GM12874 (cell line): Measurements from ENCODE around the gene TMEM62.

Source experiments
- TF ChIP-seq, protein P1 (sequence below): IDR thresholded peaks from 2 replicates; pipeline ENCODE4 v1.5.1; 2011; ENCODE audit warnings: low read depth, mild to moderate bottlenecking, control low read depth, low read length, moderate library complexity; ENCODE audit not compliant: insufficient read depth

Gene TMEM62

GRCh38 chr15:43121863-43122262, 11.5 kb upstream of the TMEM62 start:
- TF ChIP-seq, protein P1, sequence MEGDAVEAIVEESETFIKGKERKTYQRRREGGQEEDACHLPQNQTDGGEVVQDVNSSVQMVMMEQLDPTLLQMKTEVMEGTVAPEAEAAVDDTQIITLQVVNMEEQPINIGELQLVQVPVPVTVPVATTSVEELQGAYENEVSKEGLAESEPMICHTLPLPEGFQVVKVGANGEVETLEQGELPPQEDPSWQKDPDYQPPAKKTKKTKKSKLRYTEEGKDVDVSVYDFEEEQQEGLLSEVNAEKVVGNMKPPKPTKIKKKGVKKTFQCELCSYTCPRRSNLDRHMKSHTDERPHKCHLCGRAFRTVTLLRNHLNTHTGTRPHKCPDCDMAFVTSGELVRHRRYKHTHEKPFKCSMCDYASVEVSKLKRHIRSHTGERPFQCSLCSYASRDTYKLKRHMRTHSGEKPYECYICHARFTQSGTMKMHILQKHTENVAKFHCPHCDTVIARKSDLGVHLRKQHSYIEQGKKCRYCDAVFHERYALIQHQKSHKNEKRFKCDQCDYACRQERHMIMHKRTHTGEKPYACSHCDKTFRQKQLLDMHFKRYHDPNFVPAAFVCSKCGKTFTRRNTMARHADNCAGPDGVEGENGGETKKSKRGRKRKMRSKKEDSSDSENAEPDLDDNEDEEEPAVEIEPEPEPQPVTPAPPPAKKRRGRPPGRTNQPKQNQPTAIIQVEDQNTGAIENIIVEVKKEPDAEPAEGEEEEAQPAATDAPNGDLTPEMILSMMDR: no peak

- TF ChIP-seq, protein P1: no peak
Measured at GRCh38 chr15:43125100-43125661, 8.2 kb upstream of the TMEM62 start.

DNA sequence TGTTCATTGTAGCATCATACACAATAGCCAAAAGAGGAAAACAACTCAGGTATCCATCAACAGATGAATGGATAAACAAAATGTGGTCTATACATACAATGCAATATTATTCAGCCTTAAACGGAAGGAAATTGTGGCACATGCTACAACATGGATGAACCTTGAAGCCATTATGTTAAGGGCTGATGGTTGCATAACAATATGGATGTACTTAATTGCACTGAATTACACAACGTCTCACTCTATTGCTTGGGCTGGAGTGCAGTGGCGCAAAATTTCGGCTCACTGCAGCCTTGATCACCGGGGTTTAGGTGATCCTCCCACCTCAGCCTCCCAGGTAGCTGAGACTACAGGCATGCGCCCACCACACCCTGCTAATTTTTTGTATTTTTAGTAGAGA, 7.0 kb upstream of the TMEM62 start:
- TF ChIP-seq, protein P1: no peak

GRCh38 chr15:43127752-43128151, 5.6 kb upstream of the TMEM62 start:
- TF ChIP-seq, protein P1: no peak

GRCh38 chr15:43128980-43129335, 4.4 kb upstream of the TMEM62 start:
- TF ChIP-seq, protein P1: no peak

DNA sequence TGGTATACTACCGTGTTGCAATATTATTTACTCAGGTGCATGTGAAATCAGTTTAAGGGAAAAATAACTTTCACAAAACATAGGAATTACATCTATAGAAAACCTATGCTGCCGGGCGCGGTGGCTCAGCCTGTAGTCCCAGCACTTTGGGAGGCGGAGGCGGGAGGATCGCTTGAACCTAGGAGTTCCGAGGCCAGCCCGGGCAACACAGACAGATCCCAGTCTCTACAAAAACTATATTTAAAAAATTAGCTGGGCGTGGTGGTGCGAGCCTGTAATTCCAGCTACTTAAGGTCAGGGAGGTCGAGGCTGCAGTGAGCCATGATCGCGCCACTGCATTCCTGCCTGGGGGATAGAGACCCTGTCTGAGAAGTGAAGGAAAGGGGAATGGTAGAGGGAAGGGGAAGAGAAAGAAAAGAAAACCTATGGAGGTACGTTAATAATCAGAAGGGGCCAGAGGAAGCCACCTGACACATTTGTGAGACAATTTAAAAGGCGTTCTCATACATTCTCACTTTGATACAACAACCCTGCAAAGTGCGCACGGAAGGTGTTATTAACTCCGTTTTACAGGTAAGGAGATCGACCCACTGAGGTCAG, 456 bp upstream of the TMEM62 start:
- TF ChIP-seq, protein P1: no peak

- TF ChIP-seq, protein P1: no peak
Measured at GRCh38 chr15:43134157-43134635, 810 bp downstream of the TMEM62 start.

DNA sequence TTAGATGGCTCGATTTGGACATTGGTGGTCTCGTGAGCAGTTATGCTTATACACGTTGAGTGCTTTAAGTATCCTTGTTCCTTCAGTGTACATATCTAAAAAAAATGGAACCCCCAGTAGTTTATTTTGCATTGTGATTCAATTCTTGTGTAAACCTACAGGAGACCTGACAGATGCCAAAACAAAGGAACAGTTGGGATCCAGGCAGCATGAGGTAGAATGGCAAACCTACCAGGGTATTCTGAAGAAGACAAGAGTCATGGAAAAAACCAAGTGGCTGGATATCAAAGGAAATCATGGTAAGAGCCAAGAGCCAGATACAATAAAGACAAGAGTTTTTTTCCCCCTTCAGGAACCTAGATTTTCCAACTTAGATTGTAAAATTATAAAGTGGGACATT, 2.0 kb downstream of the TMEM62 start:
- TF ChIP-seq, protein P1: no peak
